Cardiac fibroblast (primary cell): ENCODE measurements around the gene C11orf42.
A peak's percentile ranks its signal among the peaks of the same experiment; 100 is the strongest.

Source experiments
- DNase-seq, 2 donors: peaks; one replicate each; pipeline versions ENCODE4 v3.0.0 to v3.0.0-alpha.2; 2010; ENCODE audit warnings: low read depth in 2 of 2
- H3K4me3 ChIP-seq, 2 donors: replicated peaks in 1 of 2; 1 replicate in 1 of 2; 2 replicates in 1 of 2; pipeline ENCODE4 v1.5.1; 2011; ENCODE audit warnings: low read depth in 2 of 2, low read length in 2 of 2, mild to moderate bottlenecking in 2 of 2, moderate library complexity in 1 of 2
- CTCF ChIP-seq: IDR thresholded peaks from one replicate; pipeline ENCODE4 v1.5.1; 2011; ENCODE audit warnings: low read depth, mild to moderate bottlenecking, low read length, inconsistent platforms

C11orf42 gene

GRCh38 chr11:6196396-6196795 is 9.0 kb upstream of the C11orf42 start:
- no peak overlapping the region for H3K4me3 ChIP-seq
- no peak for DNase-seq
- no peak for TF ChIP-seq CTCF

GRCh38 chr11:6197466-6198200 is 7.7 kb upstream of the C11orf42 start:
- no peak overlapping the region for H3K4me3 ChIP-seq
- no peak for DNase-seq
- no peak for TF ChIP-seq CTCF

GRCh38 chr11:6199174-6199810 is 6.1 kb upstream of the C11orf42 start, which contains the start of gene OR52W1:
Gene OR52W1, plus strand, starts transcription at chr11:6199224. Its CDS starts 0 bp downstream, at chr11:6199224.
- no peak for TF ChIP-seq CTCF
- DNase-seq, result no peak
- no peak within 1 kb of the TSS for H3K4me3 ChIP-seq

- DNase-seq, result peak in 1 of 2 donors; percentile 40
- no peak overlapping the region for H3K4me3 ChIP-seq
- TF ChIP-seq CTCF, result no peak
Observed at GRCh38 chr11:6200975-6201374, 4.4 kb upstream of the C11orf42 start.

GRCh38 chr11:6201481-6201880 is 3.9 kb upstream of the C11orf42 start:
- no peak for TF ChIP-seq CTCF
- H3K4me3 ChIP-seq, result no peak overlapping the region
- DNase-seq, result peak; percentile 13 to 15

- no peak for TF ChIP-seq CTCF
- no peak overlapping the region for H3K4me3 ChIP-seq
- DNase-seq, result no peak
Observed at GRCh38 chr11:6202041-6202440, 3.3 kb upstream of the C11orf42 start.
